HCT116 (cell line): ENCODE results near the gene CBX3. TPM values are rescaled to one million over a fixed set of nuclear protein-coding genes. Genes with fewer than 3 reads are reported as not detected.

Source experiments
- ATAC-seq: fragments of 200-7000 bp; cut with Tn5 transposase; 2 replicates; pipeline ENCODE4 v1.9.1; 2020; ENCODE audit warnings: mild to moderate bottlenecking, moderate library complexity
- BruUV-seq: library from RNA; stranded (reverse); fragments of 400-500 nt; replicated peaks from 2 replicates; lab custom pipeline; 2021; lab: Mats Ljungman, UMichigan
- CTCF ChIA-PET: fragments of 300-600 bp; sonication (Branson Sonifier 250); formaldehyde crosslinking; loops from one replicate; lab custom pipeline; 2021; ENCODE audit warnings: antibody characterized with exemption; lab: Charles Lee
- POLR2A ChIA-PET: fragments of 300-600, 350-600 bp; sonication (Branson Sonifier 250); formaldehyde crosslinking; loops from one replicate; lab custom pipeline; 2021; ENCODE audit warnings: antibody characterized with exemption; lab: Charles Lee
- RAD21 ChIA-PET, 2 experiments: fragments of 300-600 bp; sonication (Branson Sonifier 250); formaldehyde crosslinking; loops; one replicate each; lab custom pipeline; 2023; ENCODE audit warnings: low total read pairs in 2 of 2; ENCODE audit not compliant: uncharacterized antibody in 2 of 2, unreplicated experiment in 2 of 2, low non-redundant PET in 1 of 2; lab: Charles Lee
- DNase-seq: peaks from one replicate; pipeline ENCODE4 v3.0.0-alpha.2; 2010; ENCODE audit warnings: low read depth, low spot score
- H2AFZ ChIP-seq: fragments of 200-600 bp; shearing (Covaris generic), sonication (generic); 2 replicates; pipeline ENCODE4 v1.6.1; 2017; ENCODE audit warnings: low read depth, mixed run types, mixed read lengths, antibody characterized with exemption, low read length; ENCODE audit not compliant: poor library complexity, severe bottlenecking
- H3K27ac ChIP-seq: 2 replicates; pipeline ENCODE4 v1.5.1; 2012; ENCODE audit warnings: low read depth, low read length
- H3K27me3 ChIP-seq: fragments of 200-600 bp; sonication (generic); 2 replicates; pipeline ENCODE4 v1.6.1; 2016; ENCODE audit warnings: mixed run types, low read length, mixed read lengths; ENCODE audit not compliant: insufficient read depth
- H3K36me3 ChIP-seq, 2 experiments: fragments of 200-500 bp in 1 of 2; fragments of 200-600 bp in 1 of 2; sonication (Bioruptor generic) in 1 of 2; sonication (generic) in 1 of 2; 2 replicates each; pipeline versions ENCODE4 v1.5.1 to v1.6.1; 2014 to 2016; ENCODE audit warnings: low read length in 2 of 2, inconsistent platforms in 1 of 2, mixed read lengths in 1 of 2, mixed run types in 1 of 2; ENCODE audit not compliant: insufficient read depth in 2 of 2, control insufficient read depth in 1 of 2
- H3K4me1 ChIP-seq, 2 experiments: fragments of 200-600 bp in 1 of 2; sonication (generic) in 1 of 2; 2 replicates each; pipeline versions ENCODE4 v1.5.1 to v1.6.1; 2012 to 2017; ENCODE audit warnings: low read length in 2 of 2, inconsistent platforms in 1 of 2, mild to moderate bottlenecking in 1 of 2, mixed read lengths in 1 of 2, mixed run types in 1 of 2, moderate library complexity in 1 of 2; ENCODE audit not compliant: insufficient read depth in 2 of 2, control insufficient read depth in 1 of 2
- H3K4me2 ChIP-seq: fragments of 200-600 bp; sonication (generic); 2 replicates; pipeline ENCODE4 v1.6.1; 2017; ENCODE audit warnings: mixed run types, low read length, mixed read lengths
- H3K4me3 ChIP-seq, 2 experiments: fragments of 200-600 bp in 1 of 2; sonication (generic) in 1 of 2; replicated peaks in 1 of 2; 2 replicates each; pipeline ENCODE4 v1.5.1; 2011 to 2016; ENCODE audit warnings: low read length in 2 of 2, control low read depth in 1 of 2, low read depth in 1 of 2, mild to moderate bottlenecking in 1 of 2, mixed read lengths in 1 of 2, mixed run types in 1 of 2
- H3K79me2 ChIP-seq: fragments of 200-600 bp; sonication (generic); 2 replicates; pipeline ENCODE4 v1.6.1; 2017; ENCODE audit warnings: mild to moderate bottlenecking, mixed run types, low read length, moderate library complexity, mixed read lengths; ENCODE audit not compliant: insufficient read depth
- H3K9ac ChIP-seq: fragments of 200-600 bp; sonication (generic); 2 replicates; pipeline ENCODE4 v1.6.1; 2016; ENCODE audit warnings: low read length, mixed read lengths
- H3K9me2 ChIP-seq: fragments of 200-600 bp; sonication (generic), shearing (Covaris generic); 2 replicates; pipeline ENCODE4 v1.6.1; 2017; ENCODE audit warnings: mixed run types, mild to moderate bottlenecking, moderate library complexity; ENCODE audit not compliant: insufficient read depth
- H3K9me3 ChIP-seq, 2 experiments: fragments of 200-500 bp in 1 of 2; fragments of 200-600 bp in 1 of 2; sonication (Bioruptor generic) in 1 of 2; sonication (generic) in 1 of 2; 2 replicates each; pipeline ENCODE4 v1.6.1; 2014 to 2017; ENCODE audit warnings: low read length in 2 of 2, mixed read lengths in 2 of 2, inconsistent platforms in 1 of 2, low read depth in 1 of 2, mild to moderate bottlenecking in 1 of 2, mixed run types in 1 of 2, moderate library complexity in 1 of 2; ENCODE audit not compliant: control insufficient read depth in 1 of 2, insufficient read depth in 1 of 2
- H4K20me1 ChIP-seq: fragments of 200-600 bp; sonication (generic), shearing (Covaris generic); 2 replicates; pipeline ENCODE4 v1.6.1; 2017; ENCODE audit warnings: mixed run types, mild to moderate bottlenecking, moderate library complexity; ENCODE audit not compliant: insufficient read depth
- CBX3 ChIP-seq: IDR thresholded peaks from 2 replicates; pipeline ENCODE4 v1.6.1; 2012; ENCODE audit warnings: low read depth
- CTCF ChIP-seq, 3 experiments: fragments of 200-600 bp in 1 of 3; sonication (generic) in 1 of 3; IDR thresholded peaks in 2 of 3; conservative IDR thresholded peaks in 1 of 3; 2 replicates each; pipeline ENCODE4 v1.5.1; 2012 to 2017; ENCODE audit warnings: low read depth in 2 of 3, low read length in 2 of 3, antibody characterized with exemption in 1 of 3, borderline replicate concordance in 1 of 3, control low read depth in 1 of 3, mild to moderate bottlenecking in 1 of 3, mixed read lengths in 1 of 3, mixed run types in 1 of 3, moderate library complexity in 1 of 3; ENCODE audit not compliant: insufficient read depth in 1 of 3
- SIN3A ChIP-seq: IDR thresholded peaks from 2 replicates; pipeline ENCODE4 v1.6.1; 2012; ENCODE audit warnings: low read depth
- intact Hi-C: fragments of 100-400 bp; cut with micrococcal nuclease; formaldehyde crosslinking; loops from 2 replicates; pipeline ENCODE4 v1.10.0; 2022
- total RNA-seq: library from RNA; stranded (reverse); gene quantifications from one replicate; pipeline ENCODE4 v1.2.1, GENCODE V29; 2021; ENCODE audit not compliant: unreplicated experiment

The CBX3 gene
- total RNA-seq, 1 experiment from 2014 or later: 274 TPM

GRCh38 chr7:26153241-26153822 lies 48.2 kb upstream of the CBX3 start:
- intact Hi-C loops: loop anchor here (5.0 kb wide), 1 partner anchor 61 kb away; no protein-coding TSS in a partner anchor
- Histone ChIP-seq H3K9ac (peak overlapping the region; percentile 67), H3K4me1 (peaks cover 28 to 51% of the 10 kb centered on the region in 2 experiments), H3K9me2 (no peaks in the 10 kb centered on the region), H3K27ac (peak overlapping the region; percentile 57; the same call in 1 of the 2 replicates), H3K4me2 (peak overlapping the region; percentile 88), H3K9me3 (no peaks in the 10 kb centered on the region), H3K79me2 (peaks cover 50% of the 10 kb centered on the region), H3K4me3 (peak overlapping the region; percentile 49 to 62), H3K27me3 (no peaks in the 10 kb centered on the region), H3K36me3 (no peaks in the 10 kb centered on the region), H4K20me1 (no peaks in the 10 kb centered on the region; the same call in 1 of the 2 replicates), H2AFZ (no peak overlapping the region)
- ChIA-PET RAD21 (no interaction called here), CTCF (interaction anchor here (0.6 kb wide), 1 partner anchor 12 kb away, joined by 4 read pairs; no protein-coding TSS in a partner anchor), POLR2A (interaction anchor here (0.6 kb wide), 1 partner anchor 191 kb away, joined by 3 read pairs; no protein-coding TSS in a partner anchor)
- ATAC-seq (no peak), DNase-seq (no peak)
- BruUV-seq: TSS peak; percentile 72
- TF ChIP-seq CBX3: no peak

DNA sequence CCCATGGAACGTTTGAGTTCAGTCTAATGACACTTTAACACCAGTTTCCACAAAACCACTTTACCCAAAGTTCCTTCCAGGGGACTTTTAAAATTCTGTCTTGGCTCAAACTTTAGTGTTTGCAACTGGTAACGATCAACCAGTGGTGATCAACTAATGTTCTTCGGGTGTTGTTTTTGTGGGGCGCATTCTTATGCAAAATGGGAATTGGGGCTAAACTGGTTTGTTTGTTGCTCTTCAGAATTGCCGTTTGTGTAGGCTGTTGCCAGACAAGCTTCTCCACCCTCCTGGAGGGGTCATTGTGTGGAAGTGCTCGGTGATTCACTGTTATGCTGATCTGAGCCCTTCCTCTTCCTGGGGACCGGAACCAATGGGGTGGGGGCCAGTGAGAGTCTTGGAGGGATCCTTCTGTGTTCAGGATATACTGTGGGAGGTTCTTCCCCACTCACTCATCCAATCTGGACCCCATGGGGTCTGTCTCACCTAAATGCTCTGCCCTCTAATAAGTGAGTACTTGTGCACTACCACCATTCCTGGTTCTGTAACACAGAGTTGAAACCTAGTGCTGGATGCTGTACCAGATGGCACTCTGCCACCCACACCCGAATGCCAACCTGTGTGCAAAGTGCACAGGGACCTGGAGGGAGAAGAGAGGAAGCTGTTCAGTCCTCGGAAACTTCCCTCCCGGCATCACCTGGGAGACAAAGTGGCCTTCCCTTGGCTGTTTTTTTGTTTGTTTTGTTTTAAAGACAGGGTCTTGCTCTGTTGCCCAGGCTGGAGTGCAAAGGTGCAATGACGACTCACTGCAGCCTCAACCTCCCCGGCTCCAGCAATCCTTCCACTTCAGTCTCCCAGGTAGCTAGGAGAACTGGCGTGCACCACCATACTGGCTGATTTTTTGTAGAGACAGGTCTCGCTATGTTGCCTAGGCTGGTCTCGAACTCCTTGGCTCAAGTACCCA lies 47.4 kb upstream of the CBX3 start:
- RAD21 ChIA-PET: no interaction called here
- Histone ChIP-seq H3K9ac (peak overlapping the region; percentile 67; the same call in 1 of the 2 replicates), H3K4me1 (peaks cover 28 to 57% of the 10 kb centered on the region in 2 experiments), H3K4me3 (peak overlapping the region; percentile 6 to 62; a peak in 3 of 4 replicates), H3K79me2 (peaks cover 58% of the 10 kb centered on the region), H3K9me3 (no peaks in the 10 kb centered on the region), H3K27me3 (no peaks in the 10 kb centered on the region), H3K9me2 (no peaks in the 10 kb centered on the region), H3K27ac (no peak overlapping the region), H3K4me2 (peak overlapping the region; percentile 88), H3K36me3 (no peaks in the 10 kb centered on the region), H4K20me1 (no peaks in the 10 kb centered on the region; the same call in 1 of the 2 replicates), H2AFZ (no peak overlapping the region)
- TF ChIP-seq SIN3A: no peak
- TF ChIP-seq CTCF (IDR thresholded peaks at IDR 0.05 in 2 of 3, conservative IDR thresholded peaks at IDR 0.05 in 1 of 3; ENCODE audit: borderline replicate concordance in 1 of 3, insufficient read depth in 1 of 3, low read depth in 2 of 3, low read length in 2 of 3): no peak
- DNase-seq: no peak
- BruUV-seq: no TSS peak
- POLR2A ChIA-PET: interaction anchor here (0.6 kb wide), 1 partner anchor 703 kb away, joined by 3 read pairs; no protein-coding TSS in a partner anchor
- CTCF ChIA-PET: no interaction called here
- ATAC-seq: no peak
- intact Hi-C loops: loop anchor here (5.0 kb wide), 1 partner anchor 62 kb away; no protein-coding TSS in a partner anchor
